ENCODE results near the gene SASH1.

DNA sequence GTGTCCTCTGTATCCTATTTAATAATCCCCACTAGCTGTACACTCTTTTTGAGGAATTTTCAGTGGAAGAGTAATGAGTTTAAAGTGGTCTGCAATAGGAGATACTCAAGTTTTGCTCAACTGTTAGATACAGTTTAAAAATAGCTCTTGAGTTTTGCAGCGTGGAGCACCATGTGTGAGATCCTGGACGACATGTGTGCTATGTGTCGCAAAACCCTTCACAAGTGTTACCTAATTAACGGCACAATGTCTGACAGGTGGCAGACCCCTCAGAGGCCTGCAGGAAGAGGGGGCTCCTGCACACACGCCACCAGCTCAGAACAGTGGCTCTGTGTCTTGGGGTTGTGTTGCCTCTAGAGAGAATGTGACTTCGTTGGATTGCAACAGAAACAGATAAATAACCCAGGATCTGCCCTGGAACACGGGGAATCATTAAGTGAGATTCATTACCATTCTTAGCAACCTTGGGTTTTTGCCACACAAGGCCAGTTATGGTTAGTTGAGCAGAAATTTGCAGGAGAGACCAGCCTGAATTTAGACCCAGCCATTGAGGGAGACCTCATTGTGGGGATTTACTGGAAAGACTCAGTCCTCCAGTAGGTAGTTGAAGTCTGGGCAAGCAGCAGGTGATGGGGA is 73.8 kb downstream of the SASH1 start:
- no peak for TF ChIP-seq EP300 (IDR thresholded peaks at IDR 0.05)
- TF ChIP-seq, protein P1, sequence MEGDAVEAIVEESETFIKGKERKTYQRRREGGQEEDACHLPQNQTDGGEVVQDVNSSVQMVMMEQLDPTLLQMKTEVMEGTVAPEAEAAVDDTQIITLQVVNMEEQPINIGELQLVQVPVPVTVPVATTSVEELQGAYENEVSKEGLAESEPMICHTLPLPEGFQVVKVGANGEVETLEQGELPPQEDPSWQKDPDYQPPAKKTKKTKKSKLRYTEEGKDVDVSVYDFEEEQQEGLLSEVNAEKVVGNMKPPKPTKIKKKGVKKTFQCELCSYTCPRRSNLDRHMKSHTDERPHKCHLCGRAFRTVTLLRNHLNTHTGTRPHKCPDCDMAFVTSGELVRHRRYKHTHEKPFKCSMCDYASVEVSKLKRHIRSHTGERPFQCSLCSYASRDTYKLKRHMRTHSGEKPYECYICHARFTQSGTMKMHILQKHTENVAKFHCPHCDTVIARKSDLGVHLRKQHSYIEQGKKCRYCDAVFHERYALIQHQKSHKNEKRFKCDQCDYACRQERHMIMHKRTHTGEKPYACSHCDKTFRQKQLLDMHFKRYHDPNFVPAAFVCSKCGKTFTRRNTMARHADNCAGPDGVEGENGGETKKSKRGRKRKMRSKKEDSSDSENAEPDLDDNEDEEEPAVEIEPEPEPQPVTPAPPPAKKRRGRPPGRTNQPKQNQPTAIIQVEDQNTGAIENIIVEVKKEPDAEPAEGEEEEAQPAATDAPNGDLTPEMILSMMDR (IDR thresholded peaks at IDR 0.05), result no peak
